GM18498 (cell line): ENCODE measurements around the gene WNT4.

Source experiments
- ATAC-seq: cut with Tn5 transposase; IDR thresholded peaks from one replicate; pipeline ENCODE4 v1.9.1; 2021; ENCODE audit warnings: mild to moderate bottlenecking, moderate library complexity; ENCODE audit not compliant: unreplicated experiment

The WNT4 gene

GRCh38 chr1:22089134-22089571 is 53.7 kb downstream of the WNT4 start:
- no peak for ATAC-seq

- no peak for ATAC-seq
These were observed 54.6 kb downstream of the WNT4 start for GRCh38 chr1:22088331-22088730.

GRCh38 chr1:22080191-22080590 is 62.7 kb downstream of the WNT4 start:
- ATAC-seq: no peak

GRCh38 chr1:22078133-22078532 is 64.8 kb downstream of the WNT4 start:
- ATAC-seq: no peak

GRCh38 chr1:22077728-22078127 is 65.2 kb downstream of the WNT4 start:
- ATAC-seq: no peak

- no peak for ATAC-seq
These were observed 66.6 kb downstream of the WNT4 start for GRCh38 chr1:22076346-22076745.

GRCh38 chr1:22075718-22076117 is 67.2 kb downstream of the WNT4 start:
- ATAC-seq: no peak

GRCh38 chr1:22074803-22075202 is 68.1 kb downstream of the WNT4 start:
- no peak for ATAC-seq

- ATAC-seq: no peak
These were observed 71.4 kb downstream of the WNT4 start for GRCh38 chr1:22071511-22071910.
